ENCODE measurements around the gene ARRDC5.
"Not testable (repeated sequence)": the region's sequence is repeated elsewhere in the genome, so short reads cannot be mapped to it uniquely, and the experiment has no call there.

The ARRDC5 gene

GRCh38 chr19:4902796-4903195 lies at the start of gene ARRDC5:
ARRDC5 (minus strand) TSS chr19:4902896; CDS start chr19:4902825, 71 bp downstream.
- no peak for DNase-seq (ENCODE audit: low read depth)

- DNase-seq (ENCODE audit: low read depth) = no peak
Measured at GRCh38 chr19:4951656-4952055, 49.0 kb upstream of the ARRDC5 start.

- not testable (repeated sequence) for DNase-seq (ENCODE audit: low read depth)
Measured at GRCh38 chr19:4950650-4951049, 48.0 kb upstream of the ARRDC5 start.

- DNase-seq (ENCODE audit: low read depth) = not testable (repeated sequence)
Measured at GRCh38 chr19:4941638-4942169, 39.0 kb upstream of the ARRDC5 start.

- no peak for DNase-seq (ENCODE audit: low read depth)
Measured at GRCh38 chr19:4939466-4939865, 36.8 kb upstream of the ARRDC5 start.

GRCh38 chr19:4938461-4938860 lies 35.8 kb upstream of the ARRDC5 start:
- DNase-seq (ENCODE audit: low read depth) = not testable (repeated sequence)

- DNase-seq (ENCODE audit: low read depth) = no peak
Measured at GRCh38 chr19:4937060-4937459, 34.4 kb upstream of the ARRDC5 start.

- DNase-seq (ENCODE audit: low read depth) = no peak
Measured at GRCh38 chr19:4935444-4935843, 32.7 kb upstream of the ARRDC5 start.

- DNase-seq (ENCODE audit: low read depth) = no peak
Measured at GRCh38 chr19:4933528-4933927, 30.8 kb upstream of the ARRDC5 start.

- DNase-seq (ENCODE audit: low read depth) = no peak
Measured at GRCh38 chr19:4932711-4933110, 30.0 kb upstream of the ARRDC5 start.

- DNase-seq (ENCODE audit: low read depth) = no peak
Measured at GRCh38 chr19:4930664-4931063, 28.0 kb upstream of the ARRDC5 start.

- DNase-seq (ENCODE audit: low read depth) = peak; percentile 32
Measured at GRCh38 chr19:4929186-4929585, 26.5 kb upstream of the ARRDC5 start.

GRCh38 chr19:4923276-4923747 lies 20.6 kb upstream of the ARRDC5 start:
- no peak for DNase-seq (ENCODE audit: low read depth)

- no peak for DNase-seq (ENCODE audit: low read depth)
Measured at GRCh38 chr19:4922530-4923275, 20.0 kb upstream of the ARRDC5 start.

- no peak for DNase-seq (ENCODE audit: low read depth)
Measured at GRCh38 chr19:4916292-4917082, 13.8 kb upstream of the ARRDC5 start.

- peak; percentile 96 for DNase-seq (ENCODE audit: low read depth)
Measured at GRCh38 chr19:4914736-4915501, 12.2 kb upstream of the ARRDC5 start.

GRCh38 chr19:4913996-4914735 lies 11.5 kb upstream of the ARRDC5 start:
- DNase-seq (ENCODE audit: low read depth) = peak; percentile 53

- peak; percentile 100 for DNase-seq (ENCODE audit: low read depth)
Measured at GRCh38 chr19:4911786-4912672, 9.3 kb upstream of the ARRDC5 start.

GRCh38 chr19:4911314-4911713 lies 8.6 kb upstream of the ARRDC5 start:
- DNase-seq (ENCODE audit: low read depth) = peak; percentile 53

- peak; percentile 85 for DNase-seq (ENCODE audit: low read depth)
Measured at GRCh38 chr19:4910594-4911281, 8.0 kb upstream of the ARRDC5 start.

All from ELR (cell line).